Measurements from ENCODE around the gene ZNF83. TPM values are rescaled to one million over a fixed set of nuclear protein-coding genes. Genes with fewer than 3 reads are reported as not detected.
A peak's percentile ranks its signal among the peaks of the same experiment; 100 is the strongest.
"Not testable (repeated sequence)": the region's sequence is repeated elsewhere in the genome, so short reads cannot be mapped to it uniquely, and the experiment has no call there.

The ZNF83 gene
- total RNA-seq, 1 experiment from 2014 or later, result 36.8 TPM

DNA sequence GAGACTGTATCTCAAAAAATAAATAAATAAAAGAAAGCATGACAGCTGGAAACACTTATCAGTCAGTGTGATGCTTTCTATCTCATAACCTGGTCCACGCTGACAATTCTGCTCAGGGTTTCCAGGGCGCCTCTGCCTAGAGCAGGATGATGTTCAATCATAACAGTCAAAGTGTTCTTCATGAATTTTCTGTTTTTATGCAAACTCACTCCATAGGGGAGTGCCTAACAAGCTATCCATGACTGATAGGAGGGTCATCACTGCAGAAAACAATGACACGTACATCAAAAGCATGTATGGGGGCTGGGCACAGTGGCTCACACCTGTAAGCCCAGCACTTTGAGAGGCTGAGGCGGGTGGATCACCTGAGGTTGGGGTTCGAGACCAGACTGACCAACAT, 41.4 kb upstream of the ZNF83 start:
- Mint-ChIP-seq H3K27me3 (ENCODE audit: insufficient read depth, unreplicated experiment) (no peaks in the 10 kb centered on the region), H3K9me3 (ENCODE audit: unreplicated experiment) (no peaks in the 10 kb centered on the region), H3K4me3 (ENCODE audit: unreplicated experiment) (no peak overlapping the region), H3K4me1 (ENCODE audit: low read depth, unreplicated experiment) (no peaks in the 10 kb centered on the region), H3K36me3 (ENCODE audit: insufficient read depth, unreplicated experiment) (peaks cover 43% of the 10 kb centered on the region), H3K27ac (ENCODE audit: unreplicated experiment) (no peak overlapping the region)
- Histone ChIP-seq H3K27me3 (replicated peaks; ENCODE audit: control insufficient read depth, insufficient read depth, low read length) (no peaks in the 10 kb centered on the region), H3K36me3 (ENCODE audit: control insufficient read depth, insufficient read depth, low read length) (no peaks in the 10 kb centered on the region; the same call in 1 of the 2 replicates), H3K4me1 (no peaks in the 10 kb centered on the region), H3K9me3 (peaks cover 5% of the 10 kb centered on the region; the same call in 1 of the 2 replicates), H3K4me3 (ENCODE audit: low read depth, low read length) (no peak overlapping the region)
- intact Hi-C loops (cut with micrococcal nuclease; ENCODE audit: unreplicated experiment), result no loop called here
- TF ChIP-seq CTCF (IDR thresholded peaks at IDR 0.05; ENCODE audit: insufficient read depth in 1 of 2, low read depth in 1 of 2, low read length in 1 of 2, severe bottlenecking in 1 of 2, unreplicated experiment in 1 of 2), result no peak
- no peak for DNase-seq
- no TSS peak for BruUV-seq (replicated peaks)
- POLR2A ChIA-PET, result no interaction called here
- CTCF ChIA-PET, result no interaction called here

GRCh38 chr19:52675239-52675638, 37.1 kb upstream of the ZNF83 start:
- H3K27me3 ChIP-seq (replicated peaks; ENCODE audit: control insufficient read depth, insufficient read depth, low read length); H3K4me1 ChIP-seq; H3K36me3 ChIP-seq (ENCODE audit: control insufficient read depth, insufficient read depth, low read length); H3K27me3 Mint-ChIP-seq (ENCODE audit: insufficient read depth, unreplicated experiment); H3K4me1 Mint-ChIP-seq (ENCODE audit: low read depth, unreplicated experiment); DNase-seq; POLR2A ChIA-PET; H3K4me3 Mint-ChIP-seq (ENCODE audit: unreplicated experiment); intact Hi-C loops (cut with micrococcal nuclease; ENCODE audit: unreplicated experiment); H3K4me3 ChIP-seq (ENCODE audit: low read depth, low read length); CTCF ChIA-PET; H3K27ac Mint-ChIP-seq (ENCODE audit: unreplicated experiment); H3K9me3 ChIP-seq; H3K9me3 Mint-ChIP-seq (ENCODE audit: unreplicated experiment); BruUV-seq (replicated peaks): not testable (repeated sequence)
- peaks cover 55% of the 10 kb centered on the region for H3K36me3 Mint-ChIP-seq (ENCODE audit: insufficient read depth, unreplicated experiment)

GRCh38 chr19:52673014-52673413, 34.9 kb upstream of the ZNF83 start:
- Histone ChIP-seq H3K4me3 (ENCODE audit: low read depth, low read length) (no peak overlapping the region), H3K9me3 (peaks cover 5% of the 10 kb centered on the region), H3K36me3 (ENCODE audit: control insufficient read depth, insufficient read depth, low read length) (no peaks in the 10 kb centered on the region), H3K4me1 (no peaks in the 10 kb centered on the region), H3K27me3 (replicated peaks; ENCODE audit: control insufficient read depth, insufficient read depth, low read length) (no peaks in the 10 kb centered on the region)
- H3K27ac Mint-ChIP-seq (ENCODE audit: unreplicated experiment), result no peak overlapping the region
- POLR2A ChIA-PET, result no interaction called here
- peaks cover 7% of the 10 kb centered on the region for H3K4me1 Mint-ChIP-seq (ENCODE audit: low read depth, unreplicated experiment)
- H3K4me3 Mint-ChIP-seq (ENCODE audit: unreplicated experiment), result no peak overlapping the region
- H3K9me3 Mint-ChIP-seq (ENCODE audit: unreplicated experiment), result peaks cover 10% of the 10 kb centered on the region
- H3K27me3 Mint-ChIP-seq (ENCODE audit: insufficient read depth, unreplicated experiment), result no peaks in the 10 kb centered on the region
- CTCF ChIA-PET, result no interaction called here
- intact Hi-C loops (cut with micrococcal nuclease; ENCODE audit: unreplicated experiment), result no loop called here
- H3K36me3 Mint-ChIP-seq (ENCODE audit: insufficient read depth, unreplicated experiment), result peaks cover 54% of the 10 kb centered on the region
- BruUV-seq (replicated peaks), result no TSS peak
- no peak for DNase-seq
- no peak for TF ChIP-seq CTCF (IDR thresholded peaks at IDR 0.05; ENCODE audit: insufficient read depth in 1 of 2, low read depth in 1 of 2, low read length in 1 of 2, severe bottlenecking in 1 of 2, unreplicated experiment in 1 of 2)

DNA sequence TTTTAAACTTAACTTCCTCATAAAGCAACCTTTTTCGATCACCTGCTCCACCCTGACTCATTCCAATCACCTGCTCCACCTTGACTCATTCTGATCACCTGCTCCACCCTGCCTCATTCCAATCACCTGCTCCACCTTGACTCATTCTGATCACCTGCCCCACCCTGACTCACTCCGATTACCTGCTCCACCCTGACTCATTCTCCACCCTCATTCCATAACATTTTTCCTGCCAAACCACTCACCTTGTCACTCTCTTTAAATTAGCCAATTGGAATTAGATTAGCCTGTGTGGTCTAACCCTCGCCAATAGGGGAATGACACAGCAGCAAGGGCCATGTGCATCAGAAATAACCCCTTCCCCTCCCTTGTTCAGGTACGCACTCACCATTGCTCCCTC, 31.9 kb upstream of the ZNF83 start:
- H3K36me3 ChIP-seq (ENCODE audit: control insufficient read depth, insufficient read depth, low read length), result no peaks in the 10 kb centered on the region

More for the DNA sequence above, 31.9 kb upstream of the ZNF83 start:
- intact Hi-C loops (cut with micrococcal nuclease; ENCODE audit: unreplicated experiment), result no loop called here
- H3K4me3 Mint-ChIP-seq (ENCODE audit: unreplicated experiment), result no peak overlapping the region
- H3K9me3 Mint-ChIP-seq (ENCODE audit: unreplicated experiment), result peaks cover 19% of the 10 kb centered on the region
- peak overlapping the region; percentile 23 for H3K27ac Mint-ChIP-seq (ENCODE audit: unreplicated experiment)
- CTCF ChIA-PET, result no interaction called here
- H3K9me3 ChIP-seq, result no peaks in the 10 kb centered on the region; the same call in 1 of the 2 replicates
- peaks cover 44% of the 10 kb centered on the region for H3K36me3 Mint-ChIP-seq (ENCODE audit: insufficient read depth, unreplicated experiment)
- TF ChIP-seq CTCF (IDR thresholded peaks at IDR 0.05; ENCODE audit: insufficient read depth in 1 of 2, low read depth in 1 of 2, low read length in 1 of 2, severe bottlenecking in 1 of 2, unreplicated experiment in 1 of 2), result no peak
- H3K27me3 ChIP-seq (replicated peaks; ENCODE audit: control insufficient read depth, insufficient read depth, low read length), result no peaks in the 10 kb centered on the region
- no peaks in the 10 kb centered on the region for H3K27me3 Mint-ChIP-seq (ENCODE audit: insufficient read depth, unreplicated experiment)
- H3K4me3 ChIP-seq (ENCODE audit: low read depth, low read length), result no peak overlapping the region
- DNase-seq, result peak; percentile 19 to 46
- POLR2A ChIA-PET, result no interaction called here
- no peaks in the 10 kb centered on the region for H3K4me1 ChIP-seq
- peaks cover 7% of the 10 kb centered on the region for H3K4me1 Mint-ChIP-seq (ENCODE audit: low read depth, unreplicated experiment)
- no TSS peak for BruUV-seq (replicated peaks)

All from Caco-2 (cell line).